GM19023 (cell line): ENCODE data around the gene TAS1R3.
"Not testable (repeated sequence)": the region's sequence is repeated elsewhere in the genome, so short reads cannot be mapped to it uniquely, and the experiment has no call there.

Source experiments
- ATAC-seq: cut with Tn5 transposase; IDR thresholded peaks from one replicate; pipeline ENCODE4 v1.9.1; 2021; ENCODE audit warnings: mild to moderate bottlenecking, moderate library complexity; ENCODE audit not compliant: unreplicated experiment

TAS1R3 gene

GRCh38 chr1:1307923-1308755 is 22.9 kb upstream of the TAS1R3 start, which contains the start of the genes ACAP3 and PUSL1:
TSS of gene ACAP3 (minus strand) at chr1:1307930. CDS start at chr1:1307815, 115 bp downstream.
TSS of gene PUSL1 (plus strand) at chr1:1308597. CDS start at chr1:1308644, 47 bp downstream.
- peak; percentile 62 for ATAC-seq

GRCh38 chr1:1308756-1309250 is 22.3 kb upstream of the TAS1R3 start:
- no peak for ATAC-seq

GRCh38 chr1:1309251-1310108 is 21.6 kb upstream of the TAS1R3 start:
- no peak for ATAC-seq

GRCh38 chr1:1310109-1310385 is 21.0 kb upstream of the TAS1R3 start:
- ATAC-seq: no peak

- ATAC-seq: no peak
Observed at GRCh38 chr1:1310476-1311053, 20.5 kb upstream of the TAS1R3 start.

GRCh38 chr1:1311107-1312104 is 19.7 kb upstream of the TAS1R3 start:
- no peak for ATAC-seq

- no peak for ATAC-seq
Observed at GRCh38 chr1:1312450-1313314, 18.4 kb upstream of the TAS1R3 start.

- no peak for ATAC-seq
Observed at GRCh38 chr1:1313500-1314236, 17.4 kb upstream of the TAS1R3 start.

- ATAC-seq: no peak
Observed at GRCh38 chr1:1314237-1314586, 16.9 kb upstream of the TAS1R3 start.

GRCh38 chr1:1314678-1315335 is 16.3 kb upstream of the TAS1R3 start:
- no peak for ATAC-seq

GRCh38 chr1:1315435-1315954 is 15.6 kb upstream of the TAS1R3 start:
- no peak for ATAC-seq

- ATAC-seq: not testable (repeated sequence)
Observed at GRCh38 chr1:1316199-1316598, 14.9 kb upstream of the TAS1R3 start.

- no peak for ATAC-seq
Observed at GRCh38 chr1:1317420-1317819, 13.7 kb upstream of the TAS1R3 start.

- no peak for ATAC-seq
Observed at GRCh38 chr1:1318131-1318652, 12.9 kb upstream of the TAS1R3 start.

- ATAC-seq: no peak
Observed at GRCh38 chr1:1318777-1319645, 12.1 kb upstream of the TAS1R3 start.

- no peak for ATAC-seq
Observed at GRCh38 chr1:1319646-1319941, 11.5 kb upstream of the TAS1R3 start.
